Bronchial epithelial cell (primary cell): Measurements from ENCODE around the gene IRF4. TPM values are rescaled to one million over a fixed set of nuclear protein-coding genes. Genes with fewer than 3 reads are reported as not detected.
"Not testable (repeated sequence)": the region's sequence is repeated elsewhere in the genome, so short reads cannot be mapped to it uniquely, and the experiment has no call there.

Experiments
- DNase-seq: peaks from one replicate; pipeline ENCODE4 v3.0.0-alpha.2; 2010; ENCODE audit warnings: low read depth
- FAIRE-seq: peaks from 2 replicates; lab custom pipeline; 2011; peaks lifted over from hg19 to GRCh38; lab: Jason Lieb, UNC
- H3K27me3 ChIP-seq: 2 replicates; pipeline ENCODE4 v1.5.1; 2011; ENCODE audit warnings: low read length; ENCODE audit not compliant: control insufficient read depth, insufficient read depth
- H3K36me3 ChIP-seq: 2 replicates; pipeline ENCODE4 v1.5.1; 2011; ENCODE audit warnings: low read length; ENCODE audit not compliant: control insufficient read depth, insufficient read depth
- H3K4me3 ChIP-seq: 2 replicates; pipeline ENCODE4 v1.5.1; 2011; ENCODE audit warnings: mild to moderate bottlenecking, low read depth, low read length, control low read depth
- CTCF ChIP-seq: IDR thresholded peaks from 2 replicates; pipeline ENCODE4 v1.5.1; 2011; ENCODE audit warnings: mild to moderate bottlenecking, moderate library complexity, low read length, control low read depth, inconsistent platforms; ENCODE audit not compliant: insufficient read depth, severe bottlenecking
- total RNA-seq: library from RNA; depleted of rRNA; stranded (reverse); fragments of >200 nt; gene quantifications from 2 replicates; pipeline ENCODE4 v1.2.1, GENCODE V29; 2014

IRF4 gene
- total RNA-seq, 1 donor from 2014 or later = not detected

- FAIRE-seq (no peak), DNase-seq (no peak)
- H3K36me3 ChIP-seq = no peaks in the 10 kb centered on the region
- H3K4me3 ChIP-seq = no peak overlapping the region
- TF ChIP-seq CTCF = no peak
- H3K27me3 ChIP-seq = peaks cover 10% of the 10 kb centered on the region
These were observed 18.5 kb upstream of the IRF4 start for GRCh38 chr6:373031-373430.

DNA sequence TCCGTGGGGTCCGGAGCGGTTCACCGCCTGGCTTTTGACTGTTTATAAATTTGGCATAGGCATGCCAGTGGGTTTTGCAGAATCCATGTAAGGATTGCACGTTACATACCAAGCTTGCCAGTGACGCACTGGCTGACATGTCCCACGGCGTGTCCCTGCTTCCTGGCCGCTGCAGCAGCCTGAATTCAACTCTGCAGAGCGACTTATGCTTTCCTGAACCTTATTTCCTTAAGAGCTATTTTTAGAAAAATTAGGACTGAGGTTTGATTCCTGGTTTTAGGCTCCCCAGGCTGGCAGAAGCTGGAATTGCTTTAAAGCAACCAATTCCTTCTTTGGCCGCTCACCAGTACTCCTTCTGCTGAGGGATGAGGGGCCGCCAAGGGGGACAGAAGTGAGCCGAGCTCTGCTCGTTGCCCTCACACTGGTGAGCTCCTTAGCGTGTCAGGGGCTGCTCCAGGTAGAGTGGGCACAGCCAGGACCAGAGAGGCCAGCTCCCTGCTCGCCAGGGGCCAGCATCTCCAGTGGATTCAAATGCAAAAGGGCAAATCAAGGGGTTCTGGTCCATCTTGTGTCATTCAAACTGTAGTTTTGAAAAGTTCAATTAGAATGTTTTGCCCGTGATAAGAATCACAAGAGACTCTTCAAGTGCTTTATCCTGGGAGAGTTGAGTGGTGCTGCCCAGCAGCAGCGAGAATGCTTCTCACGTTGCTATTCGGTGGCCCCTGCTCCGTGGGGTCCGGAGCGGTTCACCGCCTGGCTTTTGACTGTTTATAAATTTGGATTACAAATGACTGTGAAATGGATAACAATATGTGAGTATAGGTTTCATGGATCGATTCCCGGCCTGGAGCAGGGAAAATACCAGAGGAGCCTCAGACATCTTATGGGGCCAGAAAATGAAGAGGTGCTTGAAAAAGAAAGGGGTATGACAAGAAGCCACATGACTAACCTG is 17.5 kb upstream of the IRF4 start:
- H3K27me3 ChIP-seq = peaks cover 10% of the 10 kb centered on the region
- DNase-seq = peak; percentile 40
- peak; percentile 77 for FAIRE-seq
- H3K4me3 ChIP-seq = no peak overlapping the region
- H3K36me3 ChIP-seq = no peaks in the 10 kb centered on the region
- TF ChIP-seq CTCF = peak; percentile 10

- Histone ChIP-seq H3K4me3 (no peak overlapping the region), H3K36me3 (no peaks in the 10 kb centered on the region), H3K27me3 (peaks cover 10% of the 10 kb centered on the region)
- FAIRE-seq (peak; percentile 58), DNase-seq (no peak)
- no peak for TF ChIP-seq CTCF
These were observed 16.6 kb upstream of the IRF4 start for GRCh38 chr6:374956-375355.

GRCh38 chr6:376827-377640 is 14.5 kb upstream of the IRF4 start:
- Histone ChIP-seq H3K36me3 (no peaks in the 10 kb centered on the region), H3K27me3 (peaks cover 11% of the 10 kb centered on the region), H3K4me3 (no peak overlapping the region)
- TF ChIP-seq CTCF = no peak
- DNase-seq (no peak), FAIRE-seq (no peak)

DNA sequence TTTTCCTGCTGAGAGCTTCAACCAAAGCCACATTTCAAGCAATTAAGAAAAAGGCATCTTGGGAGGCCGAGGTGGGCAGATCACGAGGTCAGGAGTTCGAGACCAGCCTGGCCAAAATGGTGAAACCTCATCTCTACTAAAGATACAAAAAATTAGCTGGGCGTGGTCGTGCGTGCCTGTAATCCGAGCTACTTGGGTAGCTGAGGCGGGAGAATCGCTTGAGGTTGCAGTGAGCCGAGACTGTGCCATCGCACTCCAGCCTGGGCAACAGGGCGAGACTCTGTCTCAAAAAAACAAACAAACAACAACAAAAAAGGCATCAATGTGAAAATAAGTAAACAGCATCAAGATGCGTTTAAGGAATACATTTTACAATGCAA is 13.9 kb upstream of the IRF4 start:
- DNase-seq, H3K36me3 ChIP-seq, FAIRE-seq, H3K4me3 ChIP-seq: not testable (repeated sequence)
- H3K27me3 ChIP-seq = peaks cover 11% of the 10 kb centered on the region
